Measurements from ENCODE around the gene TAP2. TPM values are rescaled to one million over a fixed set of nuclear protein-coding genes. Genes with fewer than 3 reads are reported as not detected.

The TAP2 gene
- total and polyA plus RNA-seq, 2 experiments from 2014 or later, result 2.2 to 4.6 TPM

DNA sequence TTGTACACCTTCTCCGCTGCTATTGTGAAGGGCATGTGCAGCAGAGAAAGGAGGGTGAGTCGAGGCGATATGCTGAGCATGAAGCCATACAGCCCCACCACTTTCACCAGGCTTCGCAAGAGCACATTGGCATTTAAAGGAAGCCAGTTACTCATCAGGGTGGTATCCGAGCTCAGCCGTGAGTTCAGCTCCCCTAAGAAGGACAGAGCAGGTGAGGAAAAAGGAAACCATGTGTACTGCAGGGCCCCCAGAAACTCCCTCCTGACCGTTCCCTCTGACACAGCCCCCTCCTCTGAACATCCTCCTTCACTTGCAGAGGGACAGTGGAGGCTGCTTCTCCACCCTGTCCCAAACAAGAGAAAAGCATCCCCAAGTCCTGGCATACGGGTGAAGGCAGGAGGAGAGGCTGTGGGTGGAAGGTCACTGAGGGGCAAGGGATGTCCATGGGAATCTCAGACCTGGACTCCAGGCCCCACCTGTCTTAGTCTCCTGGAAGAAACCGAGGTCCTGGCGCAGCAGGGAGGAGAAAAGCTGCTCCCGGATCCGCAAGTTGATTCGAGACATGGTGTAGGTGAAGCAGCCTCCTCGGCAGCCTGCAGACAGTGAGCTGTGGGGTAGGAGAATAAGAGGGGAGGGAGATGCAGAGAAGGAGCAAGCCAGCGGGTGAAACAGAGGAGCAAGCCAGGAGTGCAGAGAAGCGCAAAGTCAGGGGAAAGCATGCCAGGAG is 3.2 kb downstream of the TAP2 start:
- no peaks in the 10 kb centered on the region for H3K9me2 ChIP-seq (ENCODE audit: insufficient read depth)
- H3F3A ChIP-seq (ENCODE audit: insufficient read depth), result peaks cover 15% of the 10 kb centered on the region
- in situ Hi-C loops (cut with MboI), result no loop called here
- H3K9me3 ChIP-seq (ENCODE audit: low read depth), result no peaks in the 10 kb centered on the region
- H3K79me2 ChIP-seq (ENCODE audit: insufficient read depth), result 0 out of 2 replicates have a peak, but pooled peaks cover 4% of the 10 kb centered on the region
- WGBS, 2 experiments (ENCODE audit: low coverage in 1 of 2, low lambda C conversion rate in 2 of 2, missing lambda C conversion rate in 2 of 2), result 95 to 96% methylated on average over 16 of the region's 16 CpGs
- no peak overlapping the region for H3K27ac ChIP-seq
- no peaks in the 10 kb centered on the region for H3K27me3 ChIP-seq (replicated peaks; ENCODE audit: insufficient read depth)
- H3K4me1 ChIP-seq (ENCODE audit: insufficient read depth), result peaks cover 8% of the 10 kb centered on the region; the same call in 1 of the 2 replicates
- H2AFZ ChIP-seq, result no peak overlapping the region
- DNase-seq, result no peak
- H3K4me3 ChIP-seq, result no peak overlapping the region
- H3K36me3 ChIP-seq (ENCODE audit: low read depth), result no peaks in the 10 kb centered on the region
- H3K4me2 ChIP-seq (ENCODE audit: unreplicated experiment), result no peak overlapping the region
- H4K20me1 ChIP-seq (ENCODE audit: insufficient read depth), result no peaks in the 10 kb centered on the region
- no peak for TF ChIP-seq EZH2 (IDR thresholded peaks at IDR 0.05; ENCODE audit: insufficient read depth, poor library complexity, severe bottlenecking)
- no peak for TF ChIP-seq EZH2phosphoT487 (IDR thresholded peaks at IDR 0.05; ENCODE audit: insufficient read depth, low read depth)
- no peak overlapping the region for H3K9ac ChIP-seq

DNA sequence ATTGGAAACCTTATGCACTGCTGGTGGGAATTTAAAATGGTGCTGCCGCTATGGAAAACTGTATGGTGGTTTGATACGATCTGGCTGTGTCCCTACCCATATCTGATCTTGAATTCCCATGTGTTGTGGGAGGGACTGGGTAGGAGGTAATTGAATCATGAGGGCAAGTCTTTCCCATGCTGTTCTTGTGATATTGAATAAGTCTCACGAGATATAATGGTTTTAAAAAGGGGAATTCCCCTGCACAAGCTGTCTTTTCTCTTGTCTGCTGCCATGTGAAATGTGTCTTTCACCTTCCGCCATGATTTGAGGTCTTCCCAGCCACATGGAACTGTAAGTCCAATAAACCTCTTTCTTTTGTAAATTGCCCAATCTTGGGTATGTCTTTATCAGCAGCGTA is 4.9 kb downstream of the TAP2 start:
- H3K4me1 ChIP-seq (ENCODE audit: insufficient read depth), result peaks cover 8% of the 10 kb centered on the region; the same call in 1 of the 2 replicates
- H3K79me2 ChIP-seq (ENCODE audit: insufficient read depth), result 0 out of 2 replicates have a peak, but pooled peaks cover 4% of the 10 kb centered on the region
- H3K36me3 ChIP-seq (ENCODE audit: low read depth), result no peaks in the 10 kb centered on the region
- H4K20me1 ChIP-seq (ENCODE audit: insufficient read depth), result no peaks in the 10 kb centered on the region
- in situ Hi-C loops (cut with MboI), result no loop called here
- H3K9ac ChIP-seq, result no peak overlapping the region
- no peaks in the 10 kb centered on the region for H3K9me3 ChIP-seq (ENCODE audit: low read depth)
- WGBS, 2 experiments (ENCODE audit: low coverage in 1 of 2, low lambda C conversion rate in 2 of 2, missing lambda C conversion rate in 2 of 2), result 97 to 98% methylated on average over 5 of the region's 5 CpGs
- H3K4me3 ChIP-seq, result no peak overlapping the region
- H2AFZ ChIP-seq, result no peak overlapping the region
- no peak for DNase-seq
- H3K27ac ChIP-seq, result no peak overlapping the region
- no peak overlapping the region for H3K4me2 ChIP-seq (ENCODE audit: unreplicated experiment)
- TF ChIP-seq EZH2 (IDR thresholded peaks at IDR 0.05; ENCODE audit: insufficient read depth, poor library complexity, severe bottlenecking) (no peak), EZH2phosphoT487 (IDR thresholded peaks at IDR 0.05; ENCODE audit: insufficient read depth, low read depth) (no peak)
- no peaks in the 10 kb centered on the region for H3K27me3 ChIP-seq (replicated peaks; ENCODE audit: insufficient read depth)
- H3F3A ChIP-seq (ENCODE audit: insufficient read depth), result no peaks in the 10 kb centered on the region
- no peaks in the 10 kb centered on the region for H3K9me2 ChIP-seq (ENCODE audit: insufficient read depth)

DNA sequence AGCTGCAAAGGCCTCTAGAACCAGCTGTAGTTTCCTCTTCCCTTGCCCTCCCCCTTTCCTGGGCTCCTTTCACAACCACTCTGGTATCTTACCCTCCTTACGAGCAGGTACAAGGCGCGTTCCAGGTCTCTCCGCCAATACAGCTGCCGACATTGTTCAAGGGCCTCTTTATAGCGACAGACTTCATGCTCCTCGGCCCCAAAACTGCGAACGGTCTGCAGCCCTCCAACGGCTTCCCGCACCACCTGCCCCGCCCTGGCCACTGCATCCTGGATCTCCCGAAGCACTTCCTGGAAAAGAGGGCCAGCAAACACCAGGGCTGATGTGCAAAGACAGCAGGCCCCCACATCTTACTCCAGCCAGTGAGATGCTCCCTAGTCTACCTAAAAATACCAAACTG is 6.0 kb downstream of the TAP2 start:
- no peak for DNase-seq
- Histone ChIP-seq H3K9ac (no peak overlapping the region), H3K9me2 (ENCODE audit: insufficient read depth) (no peaks in the 10 kb centered on the region), H4K20me1 (ENCODE audit: insufficient read depth) (no peaks in the 10 kb centered on the region), H2AFZ (no peak overlapping the region), H3K79me2 (ENCODE audit: insufficient read depth) (0 out of 2 replicates have a peak, but pooled peaks cover 4% of the 10 kb centered on the region), H3K36me3 (ENCODE audit: low read depth) (no peaks in the 10 kb centered on the region), H3K4me2 (ENCODE audit: unreplicated experiment) (no peak overlapping the region), H3K4me1 (ENCODE audit: insufficient read depth) (peaks cover 7% of the 10 kb centered on the region; the same call in 1 of the 2 replicates), H3F3A (ENCODE audit: insufficient read depth) (no peaks in the 10 kb centered on the region), H3K27me3 (replicated peaks; ENCODE audit: insufficient read depth) (no peaks in the 10 kb centered on the region), H3K4me3 (no peak overlapping the region), H3K9me3 (ENCODE audit: low read depth) (no peaks in the 10 kb centered on the region), H3K27ac (no peak overlapping the region)
- in situ Hi-C loops (cut with MboI), result no loop called here
- TF ChIP-seq EZH2phosphoT487 (IDR thresholded peaks at IDR 0.05; ENCODE audit: insufficient read depth, low read depth) (no peak), EZH2 (IDR thresholded peaks at IDR 0.05; ENCODE audit: insufficient read depth, poor library complexity, severe bottlenecking) (no peak)
- WGBS, 2 experiments (ENCODE audit: low coverage in 1 of 2, low lambda C conversion rate in 2 of 2, missing lambda C conversion rate in 2 of 2), result 90 to 91% methylated on average over 13 of the region's 13 CpGs

DNA sequence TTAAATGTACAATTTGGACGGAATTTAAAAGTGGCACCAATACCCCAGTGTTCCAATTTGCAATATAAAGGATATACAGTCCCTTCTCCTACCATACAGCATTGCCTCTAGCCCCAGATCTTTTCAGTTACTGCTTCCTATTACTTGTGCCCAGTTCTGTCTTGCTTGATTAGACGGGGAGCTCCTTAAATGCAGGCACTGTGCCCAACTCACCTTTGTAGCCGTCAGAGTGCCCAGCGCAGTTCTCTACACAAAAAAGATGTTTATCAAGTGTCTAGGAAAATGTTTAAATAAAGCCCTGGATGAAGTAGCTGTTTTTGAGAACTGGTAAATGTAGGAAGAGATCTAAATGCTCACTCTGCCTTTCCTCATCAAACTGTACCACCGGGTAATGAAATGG is 7.6 kb downstream of the TAP2 start:
- no peak overlapping the region for H3K27ac ChIP-seq
- H3K4me3 ChIP-seq, result no peak overlapping the region
- H4K20me1 ChIP-seq (ENCODE audit: insufficient read depth), result no peaks in the 10 kb centered on the region
- H3K9ac ChIP-seq, result no peak overlapping the region
- no peak overlapping the region for H3K4me2 ChIP-seq (ENCODE audit: unreplicated experiment)
- H3K79me2 ChIP-seq (ENCODE audit: insufficient read depth), result no peaks in the 10 kb centered on the region
- H2AFZ ChIP-seq, result no peak overlapping the region
- H3K9me3 ChIP-seq (ENCODE audit: low read depth), result no peaks in the 10 kb centered on the region
- 76 to 83% methylated on average over 5 of the region's 5 CpGs for WGBS, 2 experiments (ENCODE audit: low coverage in 1 of 2, low lambda C conversion rate in 2 of 2, missing lambda C conversion rate in 2 of 2)
- in situ Hi-C loops (cut with MboI), result no loop called here
- H3K27me3 ChIP-seq (replicated peaks; ENCODE audit: insufficient read depth), result no peaks in the 10 kb centered on the region
- H3K9me2 ChIP-seq (ENCODE audit: insufficient read depth), result no peaks in the 10 kb centered on the region
- H3K4me1 ChIP-seq (ENCODE audit: insufficient read depth), result peaks cover 5% of the 10 kb centered on the region; the same call in 1 of the 2 replicates
- H3K36me3 ChIP-seq (ENCODE audit: low read depth), result no peaks in the 10 kb centered on the region
- TF ChIP-seq EZH2phosphoT487 (IDR thresholded peaks at IDR 0.05; ENCODE audit: insufficient read depth, low read depth) (no peak), EZH2 (IDR thresholded peaks at IDR 0.05; ENCODE audit: insufficient read depth, poor library complexity, severe bottlenecking) (no peak)
- H3F3A ChIP-seq (ENCODE audit: insufficient read depth), result peaks cover 13% of the 10 kb centered on the region
- no peak for DNase-seq

Measured in GM23248 (cell line).